Measurements from ENCODE around the gene GPD2.
"Not testable (repeated sequence)": the region's sequence is repeated elsewhere in the genome, so short reads cannot be mapped to it uniquely, and the experiment has no call there.

Gene GPD2

GRCh38 chr2:156473445-156473844 is 37.3 kb downstream of the GPD2 start:
- DNase-seq (ENCODE audit: extremely low read depth in 1 of 2, low read depth in 1 of 2), result no peak

- no peak for DNase-seq (ENCODE audit: extremely low read depth in 1 of 2, low read depth in 1 of 2)
Measured at GRCh38 chr2:156474401-156474800, 38.2 kb downstream of the GPD2 start.

GRCh38 chr2:156476021-156476849 is 40.1 kb downstream of the GPD2 start:
- DNase-seq (ENCODE audit: extremely low read depth in 1 of 2, low read depth in 1 of 2), result no peak

- no peak for DNase-seq (ENCODE audit: extremely low read depth in 1 of 2, low read depth in 1 of 2)
Measured at GRCh38 chr2:156476850-156477206, 40.6 kb downstream of the GPD2 start.

- no peak for DNase-seq (ENCODE audit: extremely low read depth in 1 of 2, low read depth in 1 of 2)
Measured at GRCh38 chr2:156480376-156480775, 44.2 kb downstream of the GPD2 start.

GRCh38 chr2:156481312-156481711 is 45.1 kb downstream of the GPD2 start:
- no peak for DNase-seq (ENCODE audit: extremely low read depth in 1 of 2, low read depth in 1 of 2)

- no peak for DNase-seq (ENCODE audit: extremely low read depth in 1 of 2, low read depth in 1 of 2)
Measured at GRCh38 chr2:156483741-156484173, 47.6 kb downstream of the GPD2 start.

- DNase-seq (ENCODE audit: extremely low read depth in 1 of 2, low read depth in 1 of 2), result no peak
Measured at GRCh38 chr2:156486147-156486546, 50.0 kb downstream of the GPD2 start.

- DNase-seq (ENCODE audit: extremely low read depth in 1 of 2, low read depth in 1 of 2), result no peak
Measured at GRCh38 chr2:156486614-156487013, 50.4 kb downstream of the GPD2 start.

- no peak for DNase-seq (ENCODE audit: extremely low read depth in 1 of 2, low read depth in 1 of 2)
Measured at GRCh38 chr2:156489195-156489594, 53.0 kb downstream of the GPD2 start.

GRCh38 chr2:156489750-156490465 is 53.7 kb downstream of the GPD2 start:
- no peak for DNase-seq (ENCODE audit: extremely low read depth in 1 of 2, low read depth in 1 of 2)

- DNase-seq (ENCODE audit: extremely low read depth in 1 of 2, low read depth in 1 of 2), result no peak
Measured at GRCh38 chr2:156490466-156490840, 54.3 kb downstream of the GPD2 start.

- no peak for DNase-seq (ENCODE audit: extremely low read depth in 1 of 2, low read depth in 1 of 2)
Measured at GRCh38 chr2:156491176-156491575, 55.0 kb downstream of the GPD2 start.

- no peak for DNase-seq (ENCODE audit: extremely low read depth in 1 of 2, low read depth in 1 of 2)
Measured at GRCh38 chr2:156492979-156493378, 56.8 kb downstream of the GPD2 start.

GRCh38 chr2:156495998-156496397 is 59.8 kb downstream of the GPD2 start:
- not testable (repeated sequence) for DNase-seq (ENCODE audit: extremely low read depth in 1 of 2, low read depth in 1 of 2)

- no peak for DNase-seq (ENCODE audit: extremely low read depth in 1 of 2, low read depth in 1 of 2)
Measured at GRCh38 chr2:156505696-156506095, 69.5 kb downstream of the GPD2 start.

- no peak for DNase-seq (ENCODE audit: extremely low read depth in 1 of 2, low read depth in 1 of 2)
Measured at GRCh38 chr2:156511122-156511521, 74.9 kb downstream of the GPD2 start.

GRCh38 chr2:156511803-156512202 is 75.6 kb downstream of the GPD2 start:
- no peak for DNase-seq (ENCODE audit: extremely low read depth in 1 of 2, low read depth in 1 of 2)

GRCh38 chr2:156512451-156512850 is 76.3 kb downstream of the GPD2 start:
- DNase-seq (ENCODE audit: extremely low read depth in 1 of 2, low read depth in 1 of 2), result no peak

- DNase-seq (ENCODE audit: extremely low read depth in 1 of 2, low read depth in 1 of 2), result no peak
Measured at GRCh38 chr2:156513219-156513618, 77.0 kb downstream of the GPD2 start.

- DNase-seq (ENCODE audit: extremely low read depth in 1 of 2, low read depth in 1 of 2), result no peak
Measured at GRCh38 chr2:156517419-156517818, 81.2 kb downstream of the GPD2 start.

GRCh38 chr2:156518138-156518537 is 82.0 kb downstream of the GPD2 start:
- no peak for DNase-seq (ENCODE audit: extremely low read depth in 1 of 2, low read depth in 1 of 2)

All from stimulated activated CD8-positive, alpha-beta memory T cell treated with anti-CD3 and anti-CD28 coated beads, Interleukin-7, amount 100 ng/mL, for 48 hours (primary cell).